ENCODE data around the gene SLC39A9. TPM values are rescaled to one million over a fixed set of nuclear protein-coding genes. Genes with fewer than 3 reads are reported as not detected.

SLC39A9 gene
- total RNA-seq, 1 experiment from 2014 or later = 80.2 TPM

GRCh38 chr14:69404478-69404877 is 6.0 kb downstream of the SLC39A9 start (continued):
- TF ChIP-seq FOSL1 (IDR thresholded peaks at IDR 0.05; ENCODE audit: low read depth) (no peak), TCF7L2 (IDR thresholded peaks at IDR 0.05; ENCODE audit: borderline replicate concordance, extremely low read depth, insufficient read depth, insufficient read length) (no peak), EGR1 (IDR thresholded peaks at IDR 0.05; ENCODE audit: low read depth) (no peak), RAD21 (IDR thresholded peaks at IDR 0.05; ENCODE audit: low read depth) (no peak), JUND (IDR thresholded peaks at IDR 0.05) (no peak), REST (IDR thresholded peaks at IDR 0.05; ENCODE audit: low read depth) (no peak)

- Histone ChIP-seq H3K9ac (ENCODE audit: low read length) (no peak overlapping the region), H4K20me1 (ENCODE audit: insufficient read depth) (no peaks in the 10 kb centered on the region), H3K79me2 (ENCODE audit: insufficient read depth, low read length) (peaks cover 98% of the 10 kb centered on the region), H2AFZ (ENCODE audit: low read depth, low read length, poor library complexity, severe bottlenecking) (no peak overlapping the region), H3K4me1 (ENCODE audit: control insufficient read depth in 1 of 2, insufficient read depth in 2 of 2, low read length in 2 of 2) (peaks cover 5 to 6% of the 10 kb centered on the region in 2 experiments; a peak in 2 of 4 replicates), H3K27me3 (ENCODE audit: insufficient read depth, low read length) (no peaks in the 10 kb centered on the region), H3K36me3 (ENCODE audit: control insufficient read depth in 1 of 2, insufficient read depth in 2 of 2, low read length in 2 of 2) (no peaks in the 10 kb centered on the region), H3K4me3 (replicated peaks in 1 of 2; ENCODE audit: low read depth in 1 of 2, low read length in 2 of 2) (no peak overlapping the region), H3K27ac (ENCODE audit: low read depth, low read length) (no peak overlapping the region), H3K9me3 (ENCODE audit: control insufficient read depth in 1 of 2, insufficient read depth in 1 of 2, low read depth in 1 of 2, low read length in 2 of 2) (no peaks in the 10 kb centered on the region), H3K4me2 (ENCODE audit: low read length) (no peak overlapping the region), H3K9me2 (ENCODE audit: insufficient read depth) (no peaks in the 10 kb centered on the region)
- BruUV-seq (replicated peaks) = no TSS peak
- ATAC-seq = no peak
- TF ChIP-seq MAX (IDR thresholded peaks at IDR 0.05) (no peak), YY1 (IDR thresholded peaks at IDR 0.05; ENCODE audit: extremely low read depth, insufficient replicate concordance, low read depth, low read length) (no peak), EZH2 (IDR thresholded peaks at IDR 0.05) (no peak)
- CTCF ChIA-PET = no interaction called here
- intact Hi-C loops (cut with micrococcal nuclease) = no loop called here
- no peak for DNase-seq (ENCODE audit: low read depth, low spot score)
- RAD21 ChIA-PET (ENCODE audit: low non-redundant PET in 1 of 2, low total read pairs in 2 of 2, uncharacterized antibody in 2 of 2, unreplicated experiment in 2 of 2) = no interaction called here
- POLR2A ChIA-PET = no interaction called here
Measured at GRCh38 chr14:69404883-69405282, 6.4 kb downstream of the SLC39A9 start.
